ENCODE measurements around the gene CDX1.

Gene CDX1

GRCh38 chr5:150129813-150130492 lies 36.6 kb upstream of the CDX1 start:
- H3K18ac ChIP-seq (ENCODE audit: low read length): peak overlapping the region; percentile 9

DNA sequence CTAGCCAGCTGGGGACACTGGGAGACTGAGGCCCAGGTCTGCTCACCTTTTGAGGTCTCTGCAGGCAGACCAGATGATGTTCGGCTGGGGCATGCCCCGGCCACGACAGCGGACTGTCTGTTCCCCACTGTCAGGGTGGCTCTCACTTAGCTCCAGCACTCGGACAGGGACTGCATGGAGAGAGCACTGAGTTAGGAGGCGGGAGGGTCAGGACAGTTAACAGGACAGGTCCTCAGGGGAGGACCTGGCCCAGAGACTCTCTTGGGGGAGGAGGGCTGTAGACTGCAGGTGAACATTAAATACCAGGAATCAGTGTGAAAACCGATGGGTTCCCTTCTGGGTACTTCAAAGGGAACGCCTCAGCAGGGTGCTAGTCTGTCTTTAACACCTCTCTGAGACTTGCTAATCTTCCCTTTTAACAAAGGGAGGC lies 36.1 kb upstream of the CDX1 start:
- no CpG with 5 or more reads among the region's 8 CpGs for WGBS (ENCODE audit: extremely low coverage, insufficient coverage, low lambda C conversion rate)
- H2AK5ac ChIP-seq (ENCODE audit: low read length): no peak overlapping the region
- DNase-seq: peak; percentile 98
- H3K4me3 ChIP-seq (ENCODE audit: low read length): no peak overlapping the region
- H4K8ac ChIP-seq (ENCODE audit: low read depth, low read length): no peak overlapping the region
- H3K18ac ChIP-seq (ENCODE audit: low read length): peak overlapping the region; percentile 9
- H2BK120ac ChIP-seq (ENCODE audit: low read depth, low read length): peak overlapping the region; percentile 31
- peak overlapping the region; percentile 39 for H3K4ac ChIP-seq (ENCODE audit: low read depth, low read length)
- H3K9ac ChIP-seq (ENCODE audit: low read length): no peak overlapping the region
- no peaks in the 10 kb centered on the region for H3K79me2 ChIP-seq (ENCODE audit: control insufficient read depth, insufficient read depth, low read length)
- H3K4me2 ChIP-seq (ENCODE audit: low read length): no peak overlapping the region
- peaks cover 4% of the 10 kb centered on the region for H3K36me3 ChIP-seq (ENCODE audit: control insufficient read depth, insufficient read depth, low read length)
- H2BK15ac ChIP-seq (replicated peaks; ENCODE audit: low read depth): no peak overlapping the region
- no peak overlapping the region for H4K5ac ChIP-seq (ENCODE audit: low read length)
- H3K56ac ChIP-seq (ENCODE audit: low read length): no peak overlapping the region
- peaks cover 22% of the 10 kb centered on the region for H3K4me1 ChIP-seq (ENCODE audit: control insufficient read depth, low read depth, low read length)
- H3K27ac ChIP-seq (ENCODE audit: low read depth, low read length): peak overlapping the region; percentile 66
- H3K23ac ChIP-seq (ENCODE audit: low read length): no peak overlapping the region
- H2BK5ac ChIP-seq (ENCODE audit: low read length): no peak overlapping the region
- H3K27me3 ChIP-seq (ENCODE audit: insufficient read depth, low read length, poor library complexity): no peaks in the 10 kb centered on the region
- H3K79me1 ChIP-seq (ENCODE audit: low read length): no peaks in the 10 kb centered on the region

More at GRCh38 chr5:150129813-150130492, 36.6 kb upstream of the CDX1 start:
- Histone ChIP-seq H3K9ac (ENCODE audit: low read length) (no peak overlapping the region), H3K79me2 (ENCODE audit: control insufficient read depth, insufficient read depth, low read length) (no peaks in the 10 kb centered on the region), H3K4ac (ENCODE audit: low read depth, low read length) (peak overlapping the region; percentile 39), H3K23ac (ENCODE audit: low read length) (peak overlapping the region; percentile 83), H3K4me2 (ENCODE audit: low read length) (no peak overlapping the region), H3K36me3 (ENCODE audit: control insufficient read depth, insufficient read depth, low read length) (peaks cover 4% of the 10 kb centered on the region), H2BK120ac (ENCODE audit: low read depth, low read length) (peak overlapping the region; percentile 31), H3K4me3 (ENCODE audit: low read length) (no peak overlapping the region), H4K5ac (ENCODE audit: low read length) (no peak overlapping the region), H2AK5ac (ENCODE audit: low read length) (peak overlapping the region; percentile 52), H3K79me1 (ENCODE audit: low read length) (no peaks in the 10 kb centered on the region), H4K8ac (ENCODE audit: low read depth, low read length) (no peak overlapping the region), H3K4me1 (ENCODE audit: control insufficient read depth, low read depth, low read length) (peaks cover 22% of the 10 kb centered on the region), H3K27me3 (ENCODE audit: insufficient read depth, low read length, poor library complexity) (no peaks in the 10 kb centered on the region), H2BK15ac (replicated peaks; ENCODE audit: low read depth) (no peak overlapping the region), H2BK5ac (ENCODE audit: low read length) (no peak overlapping the region), H3K27ac (ENCODE audit: low read depth, low read length) (peak overlapping the region; percentile 66), H3K56ac (ENCODE audit: low read length) (no peak overlapping the region)
- no CpG with 5 or more reads among the region's 25 CpGs for WGBS (ENCODE audit: extremely low coverage, insufficient coverage, low lambda C conversion rate)
- DNase-seq: peak; percentile 85

GRCh38 chr5:150131461-150131860 lies 35.1 kb upstream of the CDX1 start:
- H3K36me3 ChIP-seq (ENCODE audit: control insufficient read depth, insufficient read depth, low read length): peaks cover 4% of the 10 kb centered on the region
- H3K4ac ChIP-seq (ENCODE audit: low read depth, low read length): peak overlapping the region; percentile 39
- H2AK5ac ChIP-seq (ENCODE audit: low read length): no peak overlapping the region
- WGBS (ENCODE audit: extremely low coverage, insufficient coverage, low lambda C conversion rate): no CpG with 5 or more reads among the region's 4 CpGs
- peak overlapping the region; percentile 0 for H3K18ac ChIP-seq (ENCODE audit: low read length)
- no peaks in the 10 kb centered on the region for H3K79me2 ChIP-seq (ENCODE audit: control insufficient read depth, insufficient read depth, low read length)
- H2BK5ac ChIP-seq (ENCODE audit: low read length): no peak overlapping the region
- H2BK15ac ChIP-seq (replicated peaks; ENCODE audit: low read depth): no peak overlapping the region
- no peak overlapping the region for H4K8ac ChIP-seq (ENCODE audit: low read depth, low read length)
- no peaks in the 10 kb centered on the region for H3K79me1 ChIP-seq (ENCODE audit: low read length)
- peak overlapping the region; percentile 72 for H3K56ac ChIP-seq (ENCODE audit: low read length)
- H3K23ac ChIP-seq (ENCODE audit: low read length): no peak overlapping the region
- H4K5ac ChIP-seq (ENCODE audit: low read length): no peak overlapping the region
- H2BK120ac ChIP-seq (ENCODE audit: low read depth, low read length): no peak overlapping the region
- no peak for DNase-seq
- H3K27me3 ChIP-seq (ENCODE audit: insufficient read depth, low read length, poor library complexity): no peaks in the 10 kb centered on the region
- no peak overlapping the region for H3K9ac ChIP-seq (ENCODE audit: low read length)
- peak overlapping the region; percentile 41 for H3K27ac ChIP-seq (ENCODE audit: low read depth, low read length)
- no peak overlapping the region for H3K4me3 ChIP-seq (ENCODE audit: low read length)
- no peak overlapping the region for H3K4me2 ChIP-seq (ENCODE audit: low read length)
- H3K4me1 ChIP-seq (ENCODE audit: control insufficient read depth, low read depth, low read length): peaks cover 21% of the 10 kb centered on the region

- Histone ChIP-seq H4K8ac (ENCODE audit: low read depth, low read length) (no peak overlapping the region), H3K4me3 (ENCODE audit: low read length) (no peak overlapping the region), H4K5ac (ENCODE audit: low read length) (no peak overlapping the region), H3K36me3 (ENCODE audit: control insufficient read depth, insufficient read depth, low read length) (peaks cover 4% of the 10 kb centered on the region), H3K79me2 (ENCODE audit: control insufficient read depth, insufficient read depth, low read length) (no peaks in the 10 kb centered on the region), H3K4ac (ENCODE audit: low read depth, low read length) (peak overlapping the region; percentile 39), H3K18ac (ENCODE audit: low read length) (peak overlapping the region; percentile 10), H2BK5ac (ENCODE audit: low read length) (no peak overlapping the region), H3K79me1 (ENCODE audit: low read length) (no peaks in the 10 kb centered on the region), H3K56ac (ENCODE audit: low read length) (peak overlapping the region; percentile 39), H3K27ac (ENCODE audit: low read depth, low read length) (no peak overlapping the region), H3K4me2 (ENCODE audit: low read length) (no peak overlapping the region), H3K9ac (ENCODE audit: low read length) (no peak overlapping the region), H2BK15ac (replicated peaks; ENCODE audit: low read depth) (no peak overlapping the region), H3K23ac (ENCODE audit: low read length) (no peak overlapping the region), H2AK5ac (ENCODE audit: low read length) (no peak overlapping the region), H2BK120ac (ENCODE audit: low read depth, low read length) (no peak overlapping the region), H3K4me1 (ENCODE audit: control insufficient read depth, low read depth, low read length) (peaks cover 24% of the 10 kb centered on the region), H3K27me3 (ENCODE audit: insufficient read depth, low read length, poor library complexity) (no peaks in the 10 kb centered on the region)
- no peak for DNase-seq
- WGBS (ENCODE audit: extremely low coverage, insufficient coverage, low lambda C conversion rate): no CpG with 5 or more reads among the region's 12 CpGs
Observed at GRCh38 chr5:150131978-150132694, 34.4 kb upstream of the CDX1 start.

DNA sequence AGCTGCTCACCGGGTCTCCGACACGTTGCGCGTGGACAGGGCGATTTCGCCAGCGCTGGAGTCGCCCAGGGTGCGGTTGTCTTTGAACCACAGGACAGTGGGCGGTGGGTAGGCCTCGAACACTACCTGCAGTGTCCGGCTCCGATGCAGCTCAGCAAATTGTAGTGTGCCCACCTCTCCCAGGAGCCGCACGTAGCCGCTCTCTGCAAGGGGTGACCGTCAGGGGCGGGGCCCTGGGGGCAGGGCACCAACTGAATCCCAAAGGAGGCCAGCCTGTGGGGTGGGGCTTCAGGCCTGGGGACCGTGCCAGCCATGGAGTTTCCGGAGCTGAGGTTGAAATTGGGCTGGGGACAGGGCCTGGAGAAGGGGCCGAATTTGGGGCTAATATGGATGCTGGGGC lies 33.8 kb upstream of the CDX1 start:
- no CpG with 5 or more reads among the region's 22 CpGs for WGBS (ENCODE audit: extremely low coverage, insufficient coverage, low lambda C conversion rate)
- Histone ChIP-seq H3K36me3 (ENCODE audit: control insufficient read depth, insufficient read depth, low read length) (peaks cover 4% of the 10 kb centered on the region), H3K79me1 (ENCODE audit: low read length) (no peaks in the 10 kb centered on the region), H3K4me3 (ENCODE audit: low read length) (no peak overlapping the region), H3K4me2 (ENCODE audit: low read length) (no peak overlapping the region), H2AK5ac (ENCODE audit: low read length) (no peak overlapping the region), H3K79me2 (ENCODE audit: control insufficient read depth, insufficient read depth, low read length) (no peaks in the 10 kb centered on the region), H3K56ac (ENCODE audit: low read length) (no peak overlapping the region), H3K18ac (ENCODE audit: low read length) (no peak overlapping the region), H2BK15ac (replicated peaks; ENCODE audit: low read depth) (no peak overlapping the region), H3K27me3 (ENCODE audit: insufficient read depth, low read length, poor library complexity) (no peaks in the 10 kb centered on the region), H4K8ac (ENCODE audit: low read depth, low read length) (no peak overlapping the region), H4K5ac (ENCODE audit: low read length) (no peak overlapping the region), H2BK5ac (ENCODE audit: low read length) (no peak overlapping the region), H3K4ac (ENCODE audit: low read depth, low read length) (no peak overlapping the region), H3K9ac (ENCODE audit: low read length) (no peak overlapping the region), H3K27ac (ENCODE audit: low read depth, low read length) (no peak overlapping the region), H3K23ac (ENCODE audit: low read length) (no peak overlapping the region), H2BK120ac (ENCODE audit: low read depth, low read length) (no peak overlapping the region), H3K4me1 (ENCODE audit: control insufficient read depth, low read depth, low read length) (peaks cover 28% of the 10 kb centered on the region)
- DNase-seq: no peak
